HG03280 (cell line): Measurements from ENCODE around the gene PHF12.
A peak's percentile ranks its signal among the peaks of the same experiment; 100 is the strongest.

Experiments used
- ATAC-seq: cut with Tn5 transposase; IDR thresholded peaks from one replicate; pipeline ENCODE4 v1.9.1; 2021; ENCODE audit warnings: mild to moderate bottlenecking, moderate library complexity; ENCODE audit not compliant: unreplicated experiment

PHF12 gene

DNA sequence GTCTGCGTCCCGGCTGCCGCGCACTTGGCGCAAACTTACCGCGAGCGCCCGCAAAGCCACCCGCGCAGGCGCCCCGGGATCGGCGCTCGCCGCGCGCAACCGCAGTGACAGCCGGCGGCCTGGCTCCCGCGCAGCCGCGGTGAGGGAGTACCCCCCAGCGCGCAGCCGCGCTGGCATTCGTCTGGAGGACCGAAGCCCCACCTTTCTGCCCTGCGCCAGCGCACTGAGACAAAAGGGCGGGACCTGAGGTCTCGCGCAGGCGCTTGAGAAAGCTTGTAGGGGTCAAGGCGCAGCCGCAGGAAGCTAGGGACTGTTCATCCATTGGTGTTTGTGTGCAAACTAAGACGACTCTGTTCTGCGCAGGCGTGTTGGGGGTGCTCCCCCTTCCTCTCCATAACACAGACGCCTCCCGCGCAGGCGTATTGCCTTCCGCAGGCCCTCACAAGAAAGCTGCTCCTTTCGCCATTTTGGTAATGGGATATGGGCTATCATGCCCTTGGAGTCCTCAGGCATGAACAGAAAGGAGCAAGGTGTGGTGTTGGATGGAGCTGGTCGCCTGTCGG, at the start of gene PHF12:
PHF12 (minus strand) TSS at position 91 of the 563 bp plus-strand sequence. CDS start 558 bp downstream, outside the sequence.
- peak; percentile 58 for ATAC-seq

DNA sequence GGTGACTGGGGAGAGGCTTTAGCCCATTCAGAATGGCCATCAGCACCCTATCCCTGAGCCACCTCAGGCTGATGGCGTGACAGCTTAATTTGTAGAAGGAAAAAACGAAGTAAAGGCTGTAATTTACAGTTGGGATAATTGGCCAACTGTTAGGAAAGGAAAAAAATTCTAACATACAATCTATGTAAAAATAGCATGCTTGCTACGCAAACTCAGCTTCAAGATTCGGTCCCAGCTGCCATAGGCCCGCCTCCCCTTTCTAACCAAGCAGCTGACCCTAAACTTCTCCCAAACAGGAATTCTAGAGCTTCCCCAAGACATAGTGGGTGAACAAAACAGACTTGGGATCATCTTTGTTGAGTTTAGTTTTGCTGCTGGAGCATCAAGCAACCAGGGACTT, 49.7 kb upstream of the PHF12 start:
- ATAC-seq: no peak

DNA sequence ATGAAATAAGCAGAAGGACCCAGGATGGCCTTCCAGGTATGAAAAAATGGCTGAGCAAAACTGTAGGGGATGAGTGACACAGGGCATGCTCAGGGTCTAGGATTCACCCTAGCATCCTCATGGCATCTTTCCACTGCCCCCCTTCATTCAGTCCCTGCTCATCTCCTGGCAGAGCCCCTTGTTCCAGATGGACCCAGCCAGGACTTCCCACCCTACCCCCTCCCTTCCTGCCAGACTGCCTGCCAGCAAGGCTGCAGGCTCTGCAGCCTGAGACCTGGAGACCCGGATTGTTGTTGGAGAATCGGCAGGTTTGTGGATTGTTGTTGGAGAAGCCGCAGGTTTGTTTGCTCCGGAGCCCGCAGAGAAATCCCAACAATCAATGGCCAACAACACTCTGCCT, 47.9 kb upstream of the PHF12 start:
- ATAC-seq: no peak

DNA sequence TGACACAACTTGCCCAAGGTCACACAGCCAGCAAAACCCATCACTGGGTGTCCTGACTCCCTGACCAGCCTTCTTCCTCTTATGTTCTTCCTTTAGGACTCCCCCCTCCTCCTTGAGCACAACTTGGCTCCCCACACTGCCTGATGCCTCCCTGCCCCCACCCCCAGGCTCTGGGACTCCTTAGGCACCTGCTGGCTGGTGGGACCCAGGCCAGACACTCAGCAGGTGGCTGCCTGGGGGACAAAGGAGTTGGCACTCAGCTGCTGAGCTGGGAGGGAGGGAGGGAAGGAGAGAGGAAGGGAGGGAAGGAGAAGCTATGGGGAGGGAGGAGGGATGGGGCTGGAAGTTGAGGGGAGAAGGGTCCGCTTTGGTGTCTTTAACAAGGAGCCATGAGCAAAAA, 46.5 kb upstream of the PHF12 start:
- ATAC-seq: no peak

DNA sequence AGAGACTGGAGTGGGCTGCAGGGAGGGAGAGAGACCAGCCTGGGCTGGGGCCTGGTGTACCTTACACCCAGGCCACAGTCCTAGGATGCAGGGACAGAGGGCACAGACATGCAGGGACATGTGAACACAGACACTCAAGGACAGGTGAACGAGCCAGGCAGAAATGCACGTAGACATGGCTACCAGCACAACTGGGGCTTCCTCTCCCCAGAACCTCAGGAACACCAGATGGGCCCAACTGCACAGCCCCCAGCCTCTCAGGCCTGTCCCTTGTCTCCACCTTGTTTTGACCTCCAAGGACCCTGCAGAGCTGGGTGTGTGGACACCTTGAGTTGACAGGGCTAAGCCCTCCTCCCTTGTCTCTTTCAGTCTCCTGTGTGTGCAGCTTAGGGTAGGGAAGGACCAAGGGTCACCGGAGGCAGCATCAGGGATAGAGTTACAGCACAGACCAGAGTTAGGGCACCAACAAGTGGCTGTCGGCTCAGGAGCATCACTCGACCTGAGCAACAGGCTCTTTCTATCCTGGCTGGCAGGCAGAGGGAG, 45.3 kb upstream of the PHF12 start:
- ATAC-seq: no peak

DNA sequence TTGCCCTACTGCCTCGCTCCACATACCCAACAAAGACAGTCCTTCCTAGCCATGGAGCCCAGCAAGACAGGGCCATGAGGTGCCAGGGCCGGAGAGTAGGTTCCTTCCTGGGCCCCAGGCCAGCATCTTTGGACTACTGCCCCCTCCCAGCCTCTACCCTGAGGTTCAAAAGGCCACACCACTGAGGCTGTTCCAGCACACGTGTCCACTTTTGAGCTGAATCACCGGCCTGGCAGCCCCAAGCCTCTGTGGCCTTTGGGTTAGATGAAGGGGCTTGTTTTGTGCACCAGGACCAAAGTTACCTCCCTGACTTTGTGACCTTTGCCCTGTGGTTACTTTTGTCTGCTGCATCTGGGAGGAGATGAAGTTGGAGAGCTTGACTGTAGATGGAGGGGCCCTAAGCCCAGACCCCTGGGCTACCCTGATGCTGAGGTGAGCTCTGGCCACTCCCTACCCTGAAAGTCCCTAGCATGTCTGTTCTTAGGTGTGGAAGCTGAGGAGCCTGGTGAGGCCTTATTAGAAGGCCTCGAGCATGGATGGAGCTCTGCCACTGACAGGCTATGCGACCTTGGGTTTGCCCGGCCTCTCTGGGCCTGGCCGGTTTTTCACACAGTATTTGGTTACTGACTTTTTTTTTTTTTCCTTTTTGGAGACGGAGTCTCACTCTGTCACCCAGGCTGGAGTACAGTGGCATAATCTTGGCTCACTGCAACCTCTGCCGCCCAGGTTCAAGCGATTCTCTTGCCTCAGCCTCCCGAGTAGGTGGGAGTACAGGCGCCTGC, 42.5 kb upstream of the PHF12 start:
- no peak for ATAC-seq

DNA sequence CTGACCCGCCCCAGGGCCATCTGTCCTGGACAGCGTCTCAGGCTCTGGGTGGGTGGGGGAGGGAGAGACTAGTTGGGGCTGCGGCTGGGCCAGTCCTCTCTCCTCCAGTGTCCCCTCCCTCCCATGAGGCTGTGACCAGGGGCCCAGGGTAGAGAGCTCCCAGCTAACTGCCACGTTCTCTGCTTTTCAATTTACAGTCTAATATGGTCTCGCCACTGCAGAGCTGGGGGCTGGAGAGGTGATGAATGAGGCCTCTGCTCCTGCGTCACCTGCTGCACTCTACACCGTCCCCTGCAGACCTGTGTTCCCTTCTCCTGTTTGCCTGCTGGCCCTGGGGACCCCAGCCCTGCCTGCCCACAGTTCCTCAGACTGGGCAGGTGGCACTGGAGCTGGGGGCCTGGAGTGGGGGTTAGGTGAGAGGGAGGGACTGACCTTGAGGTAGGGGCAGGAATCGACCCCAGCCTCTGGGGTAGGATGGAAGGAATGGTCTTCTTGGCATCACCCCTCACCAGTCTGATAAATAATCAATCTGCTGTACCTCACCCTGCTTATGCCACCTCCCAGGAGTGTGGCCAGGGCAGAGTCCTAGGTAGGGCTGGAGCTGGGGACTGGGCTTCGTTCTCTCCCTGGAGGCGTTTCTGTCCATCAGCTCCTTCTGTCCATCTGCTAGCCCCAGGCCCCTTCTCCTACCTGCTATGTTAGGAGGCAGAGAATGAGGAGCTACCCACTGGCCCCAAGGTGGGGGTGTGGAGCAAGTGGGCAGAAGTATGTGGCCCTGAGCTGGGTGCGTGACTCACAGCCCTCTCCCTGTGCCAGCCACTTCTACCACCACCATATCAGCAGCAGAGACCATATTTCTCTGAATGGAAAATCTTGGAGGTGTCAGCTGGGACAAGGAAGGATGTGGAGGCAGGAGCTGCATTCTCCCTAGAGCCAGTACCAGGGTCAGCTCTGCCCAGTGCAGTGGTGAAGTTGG, 41.6 kb upstream of the PHF12 start:
- no peak for ATAC-seq

DNA sequence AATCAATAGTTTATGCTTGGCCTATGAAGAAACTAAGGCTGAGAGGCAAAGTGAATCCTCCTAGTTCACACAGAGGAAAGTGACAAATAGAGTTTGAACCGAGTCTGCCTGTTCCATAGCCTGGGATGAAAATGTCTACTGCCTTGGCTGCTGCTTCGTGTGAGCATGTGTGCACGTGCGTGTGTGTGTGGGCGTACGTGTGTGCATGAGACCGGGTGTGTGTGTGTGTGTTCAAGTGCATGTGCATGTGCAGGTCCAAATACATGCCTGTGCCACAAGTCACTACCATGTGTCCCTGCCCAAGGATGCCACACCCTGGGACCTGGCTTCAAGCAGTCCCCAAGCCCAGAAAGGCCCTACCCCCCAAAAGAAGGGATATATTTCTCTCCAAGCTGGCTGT, 40.9 kb upstream of the PHF12 start:
- ATAC-seq: no peak

DNA sequence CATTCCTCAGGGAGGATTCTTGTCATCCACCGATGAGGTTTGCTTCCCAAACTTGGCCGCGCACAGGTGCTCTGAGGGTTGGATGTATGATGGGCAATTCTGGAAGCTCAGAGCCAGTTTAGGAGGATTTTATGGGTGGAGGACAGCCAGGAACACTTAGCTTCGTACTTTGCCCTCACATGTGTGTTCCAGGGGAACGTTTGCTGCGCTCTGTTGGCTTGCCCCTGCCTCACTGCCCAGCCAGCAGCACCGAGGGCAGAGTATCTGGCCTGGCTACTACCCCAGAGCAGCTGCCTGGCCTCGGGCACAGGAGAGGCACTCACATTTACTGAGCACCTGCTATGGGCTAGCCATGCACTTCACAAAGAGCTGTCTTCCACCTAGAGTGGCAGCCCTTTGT, 40.5 kb upstream of the PHF12 start:
- no peak for ATAC-seq

DNA sequence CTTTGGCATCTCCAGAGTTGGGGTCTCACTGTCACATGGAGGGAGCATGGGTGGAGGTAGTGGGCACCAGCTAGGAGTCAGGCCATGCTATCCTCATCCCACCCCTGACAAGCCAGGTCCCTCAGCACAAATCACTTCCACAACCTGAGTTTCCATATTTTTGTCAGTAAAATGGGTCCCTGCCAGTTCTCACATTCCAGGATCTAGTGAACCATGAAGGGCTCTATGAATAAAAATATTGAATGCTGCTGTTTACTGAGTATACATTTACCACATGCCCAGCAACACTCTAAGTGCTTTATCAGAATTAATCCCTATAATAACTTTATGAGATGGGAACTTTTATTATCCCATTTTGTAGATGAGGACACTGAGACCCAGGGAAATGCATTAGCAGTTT, 37.7 kb upstream of the PHF12 start:
- ATAC-seq: no peak

DNA sequence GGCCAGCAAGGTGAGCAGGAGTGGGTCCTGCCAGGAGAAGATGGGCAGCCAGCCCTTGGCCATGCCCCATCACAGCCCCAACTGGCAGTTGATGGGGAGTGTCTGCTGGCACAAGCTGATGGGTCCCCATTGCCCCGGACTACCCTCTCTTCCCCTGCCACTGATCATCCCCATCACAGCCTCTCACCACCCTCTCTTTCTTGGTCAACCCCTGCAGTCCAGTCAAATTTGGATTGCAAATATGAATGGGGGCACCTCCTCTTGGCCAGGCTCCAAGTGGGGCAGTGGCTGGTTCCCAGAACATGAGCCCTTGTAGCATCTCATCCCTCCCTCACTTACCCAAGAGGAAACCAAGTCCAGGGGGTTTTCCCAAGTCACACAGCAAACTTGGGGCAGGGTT, 37.2 kb upstream of the PHF12 start:
- no peak for ATAC-seq

DNA sequence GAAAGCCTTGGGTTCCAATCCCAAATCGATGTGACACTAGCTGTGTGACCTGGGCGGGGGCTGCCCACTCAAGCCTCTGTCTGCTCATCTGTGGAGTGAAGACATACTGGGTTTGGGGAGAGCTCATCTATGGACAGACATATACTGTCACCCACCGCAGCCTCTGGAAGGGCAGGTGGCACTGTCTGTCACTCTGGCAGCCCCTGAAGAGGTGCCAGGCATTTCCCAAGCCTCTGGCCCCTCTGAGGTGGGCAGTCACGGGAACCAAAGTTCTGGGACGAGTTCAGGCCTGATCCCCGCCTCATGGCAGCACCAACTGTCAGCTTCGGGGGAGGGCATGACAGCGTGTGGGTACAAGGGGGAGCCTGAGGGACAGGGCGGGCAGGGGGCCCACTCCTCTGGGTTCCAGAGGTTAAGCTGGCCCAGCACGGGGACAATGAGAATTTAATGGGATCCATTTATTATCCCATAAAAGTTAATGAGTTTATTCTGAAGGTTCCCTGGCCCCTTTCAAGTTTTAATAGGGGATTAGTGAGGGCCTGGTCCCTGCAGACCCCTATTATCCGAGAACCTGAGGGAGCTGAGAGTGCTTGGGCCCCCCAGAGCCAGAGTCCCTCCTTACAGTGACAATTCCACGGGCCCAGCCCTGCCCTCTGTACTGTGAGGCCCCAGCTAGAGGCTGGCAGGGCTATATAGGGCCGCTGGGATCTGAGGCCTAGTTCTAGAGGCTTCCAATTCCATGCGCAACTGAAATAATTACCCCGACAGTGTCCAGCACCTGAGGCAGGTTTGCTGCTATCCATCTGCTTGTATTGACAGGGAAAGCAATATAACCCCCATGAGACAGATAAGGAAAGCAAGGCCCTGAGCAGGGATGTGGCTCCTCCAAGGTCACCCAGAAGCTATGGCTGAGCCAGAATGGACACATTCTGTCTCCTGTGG, 35.7 kb upstream of the PHF12 start:
- ATAC-seq: no peak

DNA sequence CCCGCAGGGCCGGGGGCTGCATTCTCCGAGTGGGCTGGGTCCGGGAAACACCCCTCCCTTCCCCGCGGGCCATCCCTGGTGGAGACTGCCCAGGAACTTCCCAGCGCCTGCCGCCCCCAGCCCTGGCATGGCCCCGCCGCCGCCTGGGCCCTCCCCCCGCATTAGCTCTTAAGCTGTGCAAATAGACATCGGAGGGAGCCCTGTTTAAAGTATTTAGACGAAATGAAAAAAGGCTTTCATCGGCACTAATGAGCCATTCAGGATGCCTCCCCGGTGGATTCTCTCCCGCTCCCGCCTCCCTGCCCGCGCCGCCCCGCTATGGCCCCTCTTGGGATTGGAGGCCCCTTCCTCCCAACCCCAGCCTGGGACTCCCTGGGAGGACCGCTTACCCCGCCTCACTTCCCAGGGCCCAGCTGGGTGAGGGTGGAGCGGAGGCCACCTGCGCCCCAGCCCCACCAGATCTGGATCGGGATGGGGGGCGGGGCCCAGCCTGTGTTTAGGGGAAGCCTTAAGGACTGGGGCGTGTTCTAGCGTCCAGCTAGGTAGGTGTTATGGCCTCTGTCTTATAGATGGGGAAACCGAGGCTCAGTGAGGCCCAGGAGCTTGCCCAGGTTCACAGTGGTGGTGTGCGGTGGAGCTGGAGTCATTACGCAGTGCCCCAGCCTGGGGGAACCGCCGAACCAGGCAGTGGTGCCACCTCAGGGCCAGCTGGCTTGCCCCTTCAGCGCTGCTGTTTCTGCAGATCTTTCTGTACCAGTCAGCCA, 34.8 kb upstream of the PHF12 start:
- ATAC-seq: no peak

DNA sequence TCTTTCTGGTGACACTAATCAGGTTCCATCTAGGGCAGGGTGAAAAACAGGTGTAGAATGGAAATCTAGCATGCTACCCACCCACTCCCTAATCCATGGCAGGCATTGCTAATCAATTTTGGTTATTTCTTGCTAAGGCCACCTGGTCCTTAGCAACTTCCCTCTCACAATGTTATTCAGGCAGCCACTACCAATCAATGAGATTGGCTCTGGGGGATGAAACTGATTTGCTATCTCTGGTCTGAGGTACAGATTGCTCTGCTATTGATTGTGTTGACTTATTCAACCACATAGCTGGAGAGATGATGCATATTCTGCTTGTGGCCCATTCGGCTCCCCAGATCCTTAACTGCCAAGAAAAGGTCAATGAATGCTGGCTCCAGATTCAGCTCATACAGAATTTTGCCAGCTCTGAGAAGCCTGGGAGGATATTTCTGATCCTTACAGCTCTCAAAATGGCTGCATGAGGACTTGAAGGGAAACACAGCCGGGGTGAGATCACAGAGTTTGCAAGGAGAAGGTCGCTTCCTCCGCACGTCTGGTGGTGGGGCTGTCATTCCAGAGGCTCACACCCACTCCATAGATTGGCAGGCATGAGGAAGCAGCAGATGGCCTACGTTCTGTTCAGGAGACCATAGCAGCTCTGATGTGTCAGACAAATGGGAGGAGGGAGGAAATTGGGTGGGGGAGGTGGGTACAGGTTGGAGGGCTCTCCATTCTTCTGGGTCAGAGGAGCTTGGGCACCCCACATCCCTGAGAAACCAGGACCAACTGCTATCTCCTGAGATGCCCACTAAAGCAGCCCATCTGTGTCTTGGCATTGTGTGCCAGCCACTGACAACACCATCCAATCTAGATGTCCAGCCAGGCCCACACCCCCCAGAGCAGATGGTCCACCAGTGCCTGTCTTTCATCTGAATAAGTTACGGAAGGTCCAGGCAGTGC, 32.2 kb upstream of the PHF12 start:
- ATAC-seq: no peak

DNA sequence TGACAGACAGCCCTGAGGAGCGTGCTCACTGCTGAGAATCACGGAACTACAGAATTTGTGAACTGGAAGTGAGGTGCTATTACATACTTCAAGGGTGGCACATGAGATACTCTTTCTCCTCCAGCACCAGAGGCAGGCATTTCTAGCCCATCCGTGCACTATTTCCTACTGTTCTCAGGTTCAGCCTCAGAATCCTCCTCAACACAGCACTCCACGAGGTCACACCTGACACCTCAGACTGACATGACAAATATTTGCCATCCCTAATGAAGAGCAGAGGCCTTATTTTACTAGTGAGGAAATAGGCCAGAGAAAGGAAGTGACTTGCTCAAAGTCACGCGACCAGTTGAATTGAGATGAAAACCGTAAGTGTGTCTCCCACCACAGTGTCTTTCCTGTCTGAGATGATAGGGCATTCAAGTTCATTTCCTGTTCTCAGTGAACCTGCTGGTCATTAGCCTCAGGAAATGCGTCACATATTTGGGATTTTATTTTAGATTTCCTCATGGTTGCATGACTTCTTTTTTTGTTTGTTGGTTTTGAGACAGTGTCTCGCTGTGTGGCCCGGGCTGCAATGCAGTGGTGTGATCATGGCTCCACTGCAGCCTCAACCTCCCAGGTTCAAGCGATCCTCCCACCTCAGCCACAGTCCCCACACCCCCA, 30.9 kb upstream of the PHF12 start:
- peak; percentile 53 for ATAC-seq

DNA sequence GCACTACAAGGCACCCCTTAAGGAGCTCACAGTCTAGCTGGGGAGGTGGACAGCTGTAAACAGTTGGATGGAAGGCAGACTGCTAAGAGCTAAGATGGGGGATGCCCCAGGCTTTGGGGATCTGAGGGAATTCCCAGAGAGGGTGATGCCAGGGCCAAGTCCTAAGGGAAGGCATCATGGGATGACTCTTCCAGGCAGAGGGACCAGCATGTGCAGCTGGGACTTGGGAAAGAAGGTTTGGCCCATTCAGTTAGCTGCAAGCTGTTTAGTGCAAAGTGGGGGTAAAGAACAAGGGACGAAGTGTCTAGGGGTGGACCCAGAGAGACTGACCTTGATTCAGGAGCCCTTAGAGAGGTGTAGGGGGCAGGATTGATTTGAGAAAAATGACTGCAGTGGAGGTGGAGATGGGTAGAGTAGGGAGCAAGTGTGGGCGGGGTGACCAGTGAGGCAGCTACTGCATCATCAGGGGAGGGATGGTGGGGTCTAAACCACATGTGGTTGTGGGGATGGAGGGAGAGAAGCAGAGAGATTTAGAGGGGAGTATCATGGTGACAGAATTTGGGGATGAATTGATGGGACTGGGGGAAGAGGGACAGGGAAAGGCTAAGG, 27.1 kb upstream of the PHF12 start:
- no peak for ATAC-seq

DNA sequence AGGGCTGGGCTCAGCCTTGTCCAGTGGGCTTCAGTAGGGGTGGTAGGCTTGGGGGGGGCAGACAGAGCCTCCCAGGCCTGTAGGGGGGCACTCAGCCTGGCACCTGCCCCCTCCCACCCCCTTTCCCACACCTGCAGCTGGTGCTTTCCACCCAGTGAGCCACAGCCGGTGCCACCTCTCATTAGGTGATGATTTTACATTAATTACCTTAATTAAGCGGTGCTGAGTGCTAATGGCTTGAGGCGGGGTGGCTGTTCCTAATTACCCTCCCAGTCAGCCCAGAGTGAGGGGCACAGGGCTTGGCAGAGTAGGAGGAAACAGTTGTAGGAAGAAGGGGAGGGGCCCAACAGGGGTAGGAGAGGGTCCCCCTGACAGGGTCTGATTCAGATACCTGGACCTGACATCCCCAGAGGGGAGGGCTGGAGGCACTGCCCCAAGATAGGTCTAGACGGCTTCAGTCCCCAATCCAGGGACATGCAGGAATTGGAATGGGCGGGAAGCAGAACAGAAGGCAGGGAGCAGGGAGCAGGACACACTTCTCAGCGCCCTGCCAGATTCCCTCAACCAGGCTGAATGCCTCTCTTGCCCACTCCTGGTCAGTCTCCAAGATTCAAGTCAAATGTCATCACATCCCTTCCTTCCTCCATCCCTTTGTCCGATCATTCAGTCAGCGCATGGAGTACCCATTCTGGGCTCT, 26.5 kb upstream of the PHF12 start:
- ATAC-seq: no peak
